Gastroesophageal sphincter (tissue), 4 donors: ENCODE measurements around the gene VTA1. TPM values are rescaled to one million over a fixed set of nuclear protein-coding genes. Genes with fewer than 3 reads are reported as not detected.
"Not testable (repeated sequence)": the region's sequence is repeated elsewhere in the genome, so short reads cannot be mapped to it uniquely, and the experiment has no call there.

Experiments used
- ATAC-seq: fragments of 150-250 bp; one replicate; pipeline ENCODE4 v1.9.1; 2016; ENCODE audit warnings: mild to moderate bottlenecking, moderate library complexity
- H3K27ac ChIP-seq, 4 donors: fragments of 200-600 bp; sonication (generic) in 3 of 4; 1 replicate in 3 of 4; 2 replicates in 1 of 4; pipeline ENCODE4 v1.5.1; 2016 to 2019
- H3K27me3 ChIP-seq: fragments of 200-600 bp; sonication (generic); one replicate; pipeline ENCODE4 v1.5.1; 2019
- H3K36me3 ChIP-seq, 2 donors: fragments of 200-600 bp; sonication (generic); one replicate each; pipeline ENCODE4 v1.5.1; 2019; ENCODE audit warnings: control low read depth in 1 of 2
- H3K4me1 ChIP-seq, 3 donors: fragments of 200-600 bp; sonication (generic); 1 replicate in 2 of 3; 2 replicates in 1 of 3; pipeline ENCODE4 v1.5.1; 2016 to 2019; ENCODE audit warnings: control low read depth in 2 of 3
- H3K4me3 ChIP-seq, 2 donors: fragments of 200-600 bp; sonication (generic); one replicate each; pipeline ENCODE4 v1.5.1; 2019; ENCODE audit warnings: mild to moderate bottlenecking in 1 of 2, moderate library complexity in 1 of 2
- H3K9me3 ChIP-seq, 3 donors: fragments of 200-600 bp; sonication (generic); one replicate each; pipeline ENCODE4 v1.5.1; 2017 to 2019; ENCODE audit warnings: control low read depth in 2 of 3
- EP300 ChIP-seq: sonication (generic); formaldehyde crosslinking; IDR thresholded peaks from one replicate; pipeline ENCODE4 v1.6.1; 2017; ENCODE audit warnings: antibody characterized with exemption, mild to moderate bottlenecking
- POLR2A ChIP-seq, 2 donors: fragments of 450-650 bp; IDR thresholded peaks; one replicate each; pipeline ENCODE4 v1.6.1; 2017; ENCODE audit warnings: antibody characterized with exemption in 2 of 2, mild to moderate bottlenecking in 2 of 2, moderate library complexity in 1 of 2
- POLR2AphosphoS5 ChIP-seq: sonication (generic); formaldehyde crosslinking; IDR thresholded peaks from one replicate; pipeline ENCODE4 v1.6.1; 2017; ENCODE audit warnings: antibody characterized with exemption
- WGBS, 2 donors: methylation state at CpG; one replicate each; pipeline ENCODE4 v1.1.5; 2018; ENCODE audit warnings: low coverage in 1 of 2; 5-methylcytosine and 5-hydroxymethylcytosine counted together
- total RNA-seq, 4 donors: library from RNA; depleted of rRNA; stranded (reverse); fragments of >200 nt; gene quantifications; one replicate each; pipeline ENCODE4 v1.1.0, GENCODE V29; 2016
- TF ChIP-seq, protein P1 (sequence below), 4 experiments: fragments of 200-600 bp in 2 of 4; fragments of 450-650 bp in 2 of 4; sonication (generic) in 1 of 4; IDR thresholded peaks; one replicate each; pipeline ENCODE4 v1.5.1; 2017 to 2019; ENCODE audit warnings: antibody characterized with exemption in 4 of 4, mild to moderate bottlenecking in 2 of 4, moderate library complexity in 2 of 4

Gene VTA1, protein sequence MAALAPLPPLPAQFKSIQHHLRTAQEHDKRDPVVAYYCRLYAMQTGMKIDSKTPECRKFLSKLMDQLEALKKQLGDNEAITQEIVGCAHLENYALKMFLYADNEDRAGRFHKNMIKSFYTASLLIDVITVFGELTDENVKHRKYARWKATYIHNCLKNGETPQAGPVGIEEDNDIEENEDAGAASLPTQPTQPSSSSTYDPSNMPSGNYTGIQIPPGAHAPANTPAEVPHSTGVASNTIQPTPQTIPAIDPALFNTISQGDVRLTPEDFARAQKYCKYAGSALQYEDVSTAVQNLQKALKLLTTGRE
- 10 to 100 TPM; 32.4 to 47.2 (median 37.4) TPM for total RNA-seq

DNA sequence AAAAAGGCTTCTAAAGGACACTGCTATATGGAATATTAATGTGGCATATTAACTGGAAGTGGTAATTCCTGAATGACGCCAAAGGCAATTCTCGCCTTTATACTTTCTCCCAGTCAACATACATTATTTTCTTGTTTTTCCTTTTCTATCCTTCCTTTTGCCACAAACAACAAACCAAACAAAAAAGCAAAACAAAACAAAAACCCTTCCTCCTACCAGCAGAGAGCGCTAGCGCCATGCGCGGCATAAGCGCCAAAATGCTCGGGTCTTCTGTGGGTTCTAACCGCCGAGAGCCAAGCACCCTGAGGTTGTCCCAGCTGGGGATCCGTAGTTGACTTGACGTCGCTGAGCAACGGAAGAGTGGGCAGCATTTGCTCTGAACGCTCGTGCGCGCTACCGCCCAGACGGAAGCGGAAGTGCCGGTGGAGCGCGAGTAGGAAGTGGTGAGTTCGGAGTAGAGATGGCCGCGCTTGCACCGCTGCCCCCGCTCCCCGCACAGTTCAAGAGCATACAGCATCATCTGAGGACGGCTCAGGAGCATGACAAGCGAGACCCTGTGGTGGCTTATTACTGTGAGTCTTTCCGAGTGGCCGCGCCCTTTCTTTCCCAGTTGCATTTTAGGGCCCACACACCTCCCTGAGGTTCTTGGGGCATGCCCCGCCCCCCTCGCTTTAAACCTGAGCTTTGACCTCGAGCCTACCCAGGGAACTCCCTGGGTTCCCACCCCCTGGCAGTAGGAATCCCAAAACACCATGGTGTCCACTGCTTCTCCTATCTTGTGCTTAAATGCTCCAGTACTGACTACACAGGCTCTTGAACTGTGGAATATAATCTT lies at the start of gene VTA1, which contains the start of gene NMBR:
VTA1 (plus strand) TSS at position 436 of the 835 bp plus-strand sequence; CDS start at position 461, 25 bp downstream.
NMBR (minus strand) TSS at position 295 of the 835 bp plus-strand sequence. CDS start 58,464 bp downstream, outside the sequence.
- peaks cover 5 to 34% (median 14%) of the 10 kb centered on the region in 3 donors for H3K4me1 ChIP-seq
- 0% methylated on average over 11 to 21 of the region's 38 CpGs for WGBS, 2 donors
- H3K4me3 ChIP-seq = peak within 1 kb of the TSS; percentile 68 to 99
- peak; percentile 98 for ATAC-seq
- no peaks in the 10 kb centered on the region for H3K36me3 ChIP-seq
- TF ChIP-seq POLR2AphosphoS5 (peak; percentile 96), POLR2A (IDR thresholded peaks at IDR 0.05) (no peak)
- TF ChIP-seq, protein P1, sequence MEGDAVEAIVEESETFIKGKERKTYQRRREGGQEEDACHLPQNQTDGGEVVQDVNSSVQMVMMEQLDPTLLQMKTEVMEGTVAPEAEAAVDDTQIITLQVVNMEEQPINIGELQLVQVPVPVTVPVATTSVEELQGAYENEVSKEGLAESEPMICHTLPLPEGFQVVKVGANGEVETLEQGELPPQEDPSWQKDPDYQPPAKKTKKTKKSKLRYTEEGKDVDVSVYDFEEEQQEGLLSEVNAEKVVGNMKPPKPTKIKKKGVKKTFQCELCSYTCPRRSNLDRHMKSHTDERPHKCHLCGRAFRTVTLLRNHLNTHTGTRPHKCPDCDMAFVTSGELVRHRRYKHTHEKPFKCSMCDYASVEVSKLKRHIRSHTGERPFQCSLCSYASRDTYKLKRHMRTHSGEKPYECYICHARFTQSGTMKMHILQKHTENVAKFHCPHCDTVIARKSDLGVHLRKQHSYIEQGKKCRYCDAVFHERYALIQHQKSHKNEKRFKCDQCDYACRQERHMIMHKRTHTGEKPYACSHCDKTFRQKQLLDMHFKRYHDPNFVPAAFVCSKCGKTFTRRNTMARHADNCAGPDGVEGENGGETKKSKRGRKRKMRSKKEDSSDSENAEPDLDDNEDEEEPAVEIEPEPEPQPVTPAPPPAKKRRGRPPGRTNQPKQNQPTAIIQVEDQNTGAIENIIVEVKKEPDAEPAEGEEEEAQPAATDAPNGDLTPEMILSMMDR (IDR thresholded peaks at IDR 0.05) = peak; percentile 78 to 95 (median 82)
- H3K27me3 ChIP-seq = no peaks in the 10 kb centered on the region
- H3K27ac ChIP-seq = peak within 1 kb of the TSS; percentile 61 to 78 (median 75)
- no peaks in the 10 kb centered on the region for H3K9me3 ChIP-seq

- not testable (repeated sequence) for H3K4me3 ChIP-seq, H3K36me3 ChIP-seq, H3K27me3 ChIP-seq, ATAC-seq, H3K9me3 ChIP-seq, H3K27ac ChIP-seq, H3K4me1 ChIP-seq
- WGBS, 2 donors = 72 to 93% methylated on average over 3 to 5 of the region's 5 CpGs
Measured at GRCh38 chr6:142104820-142105219, 42.2 kb upstream of the VTA1 start.

DNA sequence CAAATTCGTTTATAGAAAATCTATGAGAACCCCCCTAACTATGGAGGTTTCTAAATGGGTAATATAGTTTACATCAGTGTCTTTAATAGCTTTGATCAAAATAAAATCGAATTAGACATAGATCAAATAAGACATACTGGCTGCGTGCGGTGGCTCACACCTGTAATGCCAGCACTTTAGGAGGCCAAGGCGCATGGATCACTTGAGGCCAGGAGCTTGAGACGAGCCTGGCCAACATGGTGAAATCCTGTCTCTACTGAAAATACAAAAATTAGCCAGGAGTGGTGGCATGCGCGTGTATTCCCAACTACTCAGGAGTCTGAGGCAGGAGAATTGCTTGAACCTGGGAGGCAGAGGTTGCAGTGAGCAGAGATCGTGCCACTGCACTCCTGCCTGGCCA lies 36.2 kb upstream of the VTA1 start:
- H3K27ac ChIP-seq, H3K27me3 ChIP-seq: not testable (repeated sequence)

DNA sequence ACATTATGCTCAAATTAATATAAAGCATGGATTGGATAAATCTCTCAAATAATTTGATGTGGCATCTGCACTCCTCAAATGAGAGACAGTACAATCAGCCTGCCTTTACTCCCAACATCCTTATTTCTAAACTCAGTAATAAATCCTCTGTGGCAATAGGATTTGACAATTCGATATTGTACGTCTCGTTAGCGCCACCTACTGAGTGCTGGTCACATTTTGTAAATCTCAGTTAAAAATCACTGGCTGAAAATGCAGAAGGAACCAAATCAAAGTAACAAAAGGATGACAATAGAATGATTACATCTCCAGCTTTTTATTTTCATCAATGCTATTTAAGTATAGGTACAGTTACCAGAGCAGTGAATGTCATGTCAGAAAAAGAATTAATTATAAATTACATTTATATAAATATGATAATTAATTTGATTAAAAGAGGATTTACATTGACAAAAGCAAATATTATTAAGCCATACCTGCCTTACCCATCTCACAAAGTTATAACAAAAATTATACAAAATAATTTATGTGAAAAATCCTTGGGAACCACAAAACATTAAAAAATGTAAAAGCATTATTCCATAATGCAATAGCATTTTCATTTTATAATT lies 34.5 kb upstream of the VTA1 start:
- H3K9me3 ChIP-seq = no peaks in the 10 kb centered on the region
- H3K4me3 ChIP-seq = no peak overlapping the region
- H3K36me3 ChIP-seq = no peaks in the 10 kb centered on the region
- TF ChIP-seq, protein P1 (IDR thresholded peaks at IDR 0.05) = peak; percentile 43 to 70 (median 62)
- TF ChIP-seq EP300 (no peak), POLR2A (IDR thresholded peaks at IDR 0.05) (no peak)
- no peaks in the 10 kb centered on the region for H3K4me1 ChIP-seq
- H3K27me3 ChIP-seq = no peaks in the 10 kb centered on the region
- no peak for ATAC-seq
- no peak overlapping the region for H3K27ac ChIP-seq
- WGBS, 2 donors = 1 to 2% methylated on average over 4 of the region's 4 CpGs

More for the DNA sequence above, 36.2 kb upstream of the VTA1 start:
- not testable (repeated sequence) for H3K36me3 ChIP-seq, ATAC-seq, H3K4me3 ChIP-seq, H3K9me3 ChIP-seq, H3K4me1 ChIP-seq
- 86 to 94% methylated on average over 6 to 9 of the region's 9 CpGs for WGBS, 2 donors

DNA sequence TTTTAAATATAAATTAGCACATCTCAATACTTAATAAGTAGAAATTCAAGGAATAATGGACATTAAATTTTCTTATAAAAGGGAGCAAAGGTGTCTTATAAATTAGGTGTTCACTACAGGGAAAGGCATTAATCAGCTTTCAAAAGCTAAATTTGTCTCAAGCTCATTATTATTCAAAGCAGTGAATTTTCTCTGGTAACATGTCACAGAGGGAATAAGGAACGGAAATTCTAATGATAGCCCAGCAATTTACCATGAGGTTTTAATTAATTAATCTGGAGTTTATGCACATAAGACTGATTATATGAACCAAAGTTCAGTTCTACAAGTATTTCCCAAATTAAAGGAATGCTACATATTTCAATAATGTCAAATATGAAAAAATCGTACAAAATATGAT lies 29.7 kb upstream of the VTA1 start:
- no peaks in the 10 kb centered on the region for H3K36me3 ChIP-seq
- TF ChIP-seq EP300 (no peak), POLR2AphosphoS5 (no peak), POLR2A (IDR thresholded peaks at IDR 0.05) (no peak)
- TF ChIP-seq, protein P1 (IDR thresholded peaks at IDR 0.05) = no peak
- H3K4me3 ChIP-seq = no peak overlapping the region
- 76 to 82% methylated on average over 2 of the region's 2 CpGs for WGBS, 2 donors
- no peak overlapping the region for H3K27ac ChIP-seq
- no peaks in the 10 kb centered on the region for H3K4me1 ChIP-seq
- no peaks in the 10 kb centered on the region for H3K27me3 ChIP-seq
- no peak for ATAC-seq
- no peaks in the 10 kb centered on the region for H3K9me3 ChIP-seq
